AG08396 (cell line): Measurements from ENCODE around the gene CITED4.
"Not testable (repeated sequence)": the region's sequence is repeated elsewhere in the genome, so short reads cannot be mapped to it uniquely, and the experiment has no call there.

Experiments
- DNase-seq: peaks from one replicate; pipeline ENCODE4 v3.0.0; 2012; ENCODE audit warnings: low spot score, mixed read lengths

CITED4 gene

GRCh38 chr1:40862008-40862863 lies at the start of gene CITED4:
Gene CITED4 (minus strand): TSS chr1:40862363. CDS start chr1:40862127, 236 bp downstream.
- peak; percentile 97 for DNase-seq

- DNase-seq, result no peak
Measured at GRCh38 chr1:40911105-40911504, 48.9 kb upstream of the CITED4 start.

- DNase-seq, result no peak
Measured at GRCh38 chr1:40909281-40909680, 47.1 kb upstream of the CITED4 start.

GRCh38 chr1:40908350-40908749 lies 46.2 kb upstream of the CITED4 start:
- DNase-seq, result no peak

GRCh38 chr1:40907899-40908298 lies 45.7 kb upstream of the CITED4 start:
- DNase-seq, result no peak

GRCh38 chr1:40906781-40907400 lies 44.7 kb upstream of the CITED4 start:
- DNase-seq, result no peak

GRCh38 chr1:40905061-40905460 lies 42.9 kb upstream of the CITED4 start:
- DNase-seq, result no peak

- no peak for DNase-seq
Measured at GRCh38 chr1:40903106-40903505, 40.9 kb upstream of the CITED4 start.

GRCh38 chr1:40901886-40902852 lies 40.0 kb upstream of the CITED4 start:
- DNase-seq, result peak; percentile 50

- no peak for DNase-seq
Measured at GRCh38 chr1:40899230-40899870, 37.2 kb upstream of the CITED4 start.

- DNase-seq, result no peak
Measured at GRCh38 chr1:40898431-40898901, 36.3 kb upstream of the CITED4 start.

- DNase-seq, result no peak
Measured at GRCh38 chr1:40897513-40897912, 35.4 kb upstream of the CITED4 start.

GRCh38 chr1:40896482-40896881 lies 34.3 kb upstream of the CITED4 start:
- no peak for DNase-seq

- DNase-seq, result no peak
Measured at GRCh38 chr1:40895601-40896000, 33.4 kb upstream of the CITED4 start.

- DNase-seq, result not testable (repeated sequence)
Measured at GRCh38 chr1:40894858-40895257, 32.7 kb upstream of the CITED4 start.

GRCh38 chr1:40894455-40894854 lies 32.3 kb upstream of the CITED4 start:
- DNase-seq, result no peak

- no peak for DNase-seq
Measured at GRCh38 chr1:40893946-40894345, 31.8 kb upstream of the CITED4 start.

- DNase-seq, result no peak
Measured at GRCh38 chr1:40892354-40892753, 30.2 kb upstream of the CITED4 start.

- DNase-seq, result no peak
Measured at GRCh38 chr1:40890771-40891170, 28.6 kb upstream of the CITED4 start.

GRCh38 chr1:40887652-40888051 lies 25.5 kb upstream of the CITED4 start:
- DNase-seq, result no peak

- no peak for DNase-seq
Measured at GRCh38 chr1:40887012-40887378, 24.8 kb upstream of the CITED4 start.
